Fibroblast of peridontal ligament (primary cell): ENCODE results near the gene ATG4C.
A peak's percentile ranks its signal among the peaks of the same experiment; 100 is the strongest.
"Not testable (repeated sequence)": the region's sequence is repeated elsewhere in the genome, so short reads cannot be mapped to it uniquely, and the experiment has no call there.

Experiments used
- DNase-seq: peaks from one replicate; pipeline ENCODE4 v3.0.0-alpha.2; 2010; ENCODE audit errors: extremely low read depth

Gene ATG4C

DNA sequence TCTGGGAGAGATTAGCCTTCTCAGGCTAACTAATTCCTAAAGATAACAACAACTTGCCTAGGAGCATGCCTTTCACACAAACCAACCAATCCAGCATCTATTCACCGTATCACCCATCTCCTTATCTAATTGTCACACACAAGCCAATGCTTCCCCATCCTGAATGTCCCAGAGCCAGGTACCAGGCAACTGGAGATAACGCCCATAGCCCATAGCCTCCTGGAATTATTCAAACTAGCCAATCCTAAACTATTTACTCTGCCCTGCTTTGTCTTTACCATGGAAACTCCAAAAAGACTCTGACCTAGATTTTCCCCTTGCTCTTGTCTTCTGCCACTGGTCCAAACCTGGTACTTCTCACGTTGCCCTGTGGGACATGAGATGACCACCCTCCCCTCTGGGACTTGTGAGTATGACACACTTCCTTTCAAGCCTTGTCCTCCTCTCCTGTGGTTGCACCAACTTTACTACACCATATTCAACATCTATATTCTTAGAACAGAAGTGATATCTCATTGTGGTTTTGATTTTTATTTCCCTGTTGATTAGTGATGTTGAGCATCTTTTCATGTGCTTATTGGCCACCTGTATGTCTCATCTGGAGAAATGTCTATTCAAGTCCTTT, 8.8 kb upstream of the ATG4C start:
- no peak for DNase-seq

DNA sequence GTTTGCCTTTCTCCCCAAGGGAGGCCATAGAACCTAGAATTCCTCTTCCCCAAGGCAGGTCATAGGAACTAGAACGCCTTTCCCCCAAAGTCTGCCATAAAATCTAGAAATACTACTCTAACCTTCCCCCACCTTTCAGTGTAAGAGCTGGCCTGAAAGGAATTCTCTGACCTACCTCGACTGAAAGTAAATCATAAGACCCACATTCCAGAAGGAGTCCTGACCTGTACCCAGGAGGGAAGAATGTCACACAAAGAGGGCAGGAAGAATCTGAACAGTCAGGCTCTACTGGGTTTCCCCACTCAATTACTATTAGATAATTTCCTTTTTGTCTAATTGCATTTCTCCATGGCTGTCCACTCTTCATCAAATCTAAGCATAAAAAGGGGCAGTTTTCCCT, 5.7 kb upstream of the ATG4C start:
- DNase-seq: no peak

DNA sequence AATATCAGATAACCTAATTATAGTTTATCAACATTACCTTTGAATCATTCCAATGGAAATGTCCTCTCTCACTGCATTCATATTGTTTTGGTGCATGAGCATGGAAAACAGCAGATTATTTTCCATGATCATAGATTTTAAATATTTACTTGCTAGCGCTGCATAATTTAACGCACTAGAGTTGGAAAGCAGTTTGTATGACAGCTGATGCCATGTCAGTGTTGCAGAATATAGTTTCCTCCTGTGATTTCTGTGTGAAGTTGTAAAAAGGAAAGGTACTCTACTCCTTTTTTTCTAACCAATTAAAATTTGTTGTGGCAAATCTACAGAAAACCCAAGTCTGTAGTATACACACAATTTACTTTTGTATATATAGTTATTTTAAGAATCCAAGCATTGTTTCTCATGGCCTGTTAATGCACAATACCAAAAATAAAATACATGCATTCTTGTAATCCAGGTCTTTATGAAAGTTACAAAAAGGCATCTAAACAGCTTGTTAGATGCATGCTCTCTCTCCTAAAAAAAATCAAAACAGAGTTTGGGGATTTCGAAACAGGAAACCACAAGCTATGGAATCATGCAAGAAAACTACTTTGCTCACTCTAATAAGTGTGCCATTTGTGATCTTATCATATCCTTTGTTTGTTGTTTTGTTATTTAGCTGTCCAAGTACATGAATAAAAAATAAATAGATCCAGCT, 1.9 kb upstream of the ATG4C start:
- peak; percentile 82 for DNase-seq

DNA sequence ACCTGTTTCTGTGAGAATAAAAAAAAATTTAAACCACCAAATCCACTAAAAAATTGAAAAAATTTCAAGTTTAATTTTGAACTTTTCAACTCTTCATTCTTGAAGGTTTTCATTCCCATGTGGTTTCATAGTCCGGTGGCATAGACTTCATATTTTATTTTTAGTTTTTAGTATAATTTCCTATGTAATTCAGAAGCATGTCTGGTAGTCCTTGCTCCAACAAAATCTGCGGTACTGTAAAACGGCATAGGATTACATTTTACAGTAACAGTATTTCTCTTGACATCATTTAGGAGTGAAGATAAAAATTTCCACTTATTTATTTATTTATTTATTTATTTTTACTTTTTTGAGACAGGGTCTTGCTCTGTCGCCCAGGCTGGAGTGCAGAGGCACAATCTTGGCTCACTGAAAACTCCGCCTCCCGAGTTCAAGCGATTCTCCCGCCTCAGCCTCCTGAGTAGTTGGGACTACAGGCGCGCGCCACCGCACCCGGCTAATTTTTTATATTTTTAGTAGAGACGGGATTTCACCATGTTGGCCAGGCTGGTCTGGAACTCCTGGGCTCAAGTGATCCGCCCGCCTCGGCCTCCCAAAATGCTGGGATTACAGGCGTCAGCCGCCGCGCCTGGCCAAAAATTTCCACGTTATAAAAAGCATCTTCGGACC, 1.3 kb upstream of the ATG4C start:
- DNase-seq: peak; percentile 62

DNA sequence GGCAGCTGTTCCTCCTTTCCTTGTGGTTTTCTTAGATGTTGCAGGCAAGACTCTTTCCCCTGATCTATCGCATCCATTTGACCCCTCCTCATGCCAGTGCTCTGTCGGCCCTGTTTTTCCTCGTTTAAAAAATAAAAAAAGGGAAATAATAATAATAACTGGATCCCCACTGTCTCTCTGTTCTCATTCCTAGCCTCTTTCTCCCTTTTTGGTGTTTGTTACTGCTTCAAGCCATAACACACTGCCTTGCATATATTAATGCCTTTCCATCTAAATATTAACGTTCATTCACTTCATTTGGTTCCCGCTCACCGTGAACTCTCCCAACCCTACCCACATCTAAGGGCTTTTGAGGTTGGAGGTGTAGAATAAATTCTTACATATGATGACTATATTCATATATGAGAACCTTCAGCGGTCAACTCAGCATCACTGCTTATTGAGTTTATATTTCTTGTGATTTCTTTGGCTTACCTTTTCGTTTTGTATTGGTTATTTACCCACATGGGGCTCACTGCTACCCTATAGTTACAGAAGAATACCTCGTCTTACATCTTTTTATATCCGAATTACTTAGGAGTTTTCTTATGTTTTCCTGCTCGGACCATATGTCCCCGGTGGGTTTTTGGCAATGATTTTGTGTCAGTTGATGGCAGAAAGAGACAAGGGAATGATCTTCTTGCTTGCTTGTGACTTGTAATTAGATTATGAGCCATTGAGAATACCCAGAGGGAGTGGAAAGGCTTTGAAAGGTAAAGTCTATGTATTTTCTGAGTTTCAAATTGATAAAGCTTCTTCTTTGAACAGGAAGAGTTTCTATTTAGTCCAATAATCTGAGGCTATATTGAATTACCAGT, 805 bp downstream of the ATG4C start:
- no peak for DNase-seq

DNA sequence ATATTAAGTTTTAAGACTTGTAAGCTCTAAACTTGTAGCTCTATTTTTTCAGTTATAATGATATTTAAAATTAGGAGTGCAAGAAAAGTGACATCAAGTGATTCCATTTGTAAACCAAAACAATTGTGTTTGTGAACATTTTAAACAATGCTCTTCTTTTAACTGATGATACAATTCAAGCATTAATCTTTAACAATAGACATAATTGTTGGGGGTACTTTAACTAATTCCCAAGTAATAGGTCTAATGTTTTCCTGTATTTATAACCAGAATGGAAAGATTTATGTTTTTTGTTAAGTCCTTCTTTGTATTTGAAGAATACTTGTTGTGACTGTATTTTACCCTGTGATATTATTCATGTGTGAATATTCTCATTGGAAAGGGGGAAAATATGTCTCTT, 6.8 kb downstream of the ATG4C start:
- DNase-seq: no peak

DNA sequence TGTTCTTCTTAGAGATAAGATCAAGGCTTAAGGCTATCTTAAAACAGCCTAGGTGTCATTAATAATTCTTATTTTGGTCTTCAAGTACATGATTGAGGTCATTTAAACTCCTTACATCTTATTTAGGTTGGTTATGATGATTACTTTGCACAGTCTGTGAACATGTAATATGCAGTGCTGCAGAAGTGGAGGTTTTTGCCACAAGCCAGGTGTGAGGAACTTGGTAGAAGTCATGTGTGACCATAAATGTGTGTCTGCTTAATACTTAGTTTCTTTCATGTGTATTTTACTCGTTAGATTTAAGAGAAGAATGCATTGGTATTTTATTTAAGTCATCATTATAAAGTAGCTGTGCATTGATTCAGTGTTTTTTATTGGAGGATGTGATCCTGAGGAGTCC, 10.1 kb downstream of the ATG4C start:
- no peak for DNase-seq

DNA sequence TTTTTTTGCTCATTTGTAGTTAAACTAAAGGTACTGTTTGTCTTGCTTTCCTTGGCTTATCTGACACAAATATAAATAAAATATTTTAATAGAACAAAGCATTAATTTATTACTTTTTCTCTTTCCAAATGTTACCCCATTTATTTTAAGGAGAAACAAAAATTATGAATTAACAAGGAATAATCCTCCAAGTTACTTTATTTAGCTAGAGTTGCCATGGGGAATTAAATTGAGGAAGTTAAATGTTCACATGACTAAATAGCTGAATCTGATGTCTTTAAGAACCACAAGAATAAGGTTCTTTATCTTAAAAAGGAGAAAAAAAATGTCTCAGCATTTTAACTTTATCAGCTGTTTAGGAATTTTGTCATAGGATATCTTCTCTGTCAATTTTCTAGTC, 12.3 kb downstream of the ATG4C start:
- no peak for DNase-seq

DNA sequence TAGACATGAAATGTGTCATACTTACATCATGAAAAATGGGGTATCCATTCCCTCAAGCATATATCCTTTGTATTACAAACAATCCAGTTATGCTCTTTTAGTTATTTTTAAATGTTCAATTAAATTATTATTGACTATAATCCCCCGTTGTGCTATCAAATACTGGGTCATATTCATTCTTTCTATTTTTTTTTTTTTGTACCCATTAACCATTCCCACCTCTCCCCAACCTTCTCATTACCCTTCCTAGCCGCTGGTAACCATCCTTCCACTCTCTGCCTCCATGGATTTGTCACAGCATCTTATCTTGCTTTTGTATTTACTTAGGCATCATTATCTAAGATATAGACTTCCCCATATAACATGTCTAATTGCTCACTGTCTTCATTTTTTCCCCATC, 15.8 kb downstream of the ATG4C start:
- no peak for DNase-seq

DNA sequence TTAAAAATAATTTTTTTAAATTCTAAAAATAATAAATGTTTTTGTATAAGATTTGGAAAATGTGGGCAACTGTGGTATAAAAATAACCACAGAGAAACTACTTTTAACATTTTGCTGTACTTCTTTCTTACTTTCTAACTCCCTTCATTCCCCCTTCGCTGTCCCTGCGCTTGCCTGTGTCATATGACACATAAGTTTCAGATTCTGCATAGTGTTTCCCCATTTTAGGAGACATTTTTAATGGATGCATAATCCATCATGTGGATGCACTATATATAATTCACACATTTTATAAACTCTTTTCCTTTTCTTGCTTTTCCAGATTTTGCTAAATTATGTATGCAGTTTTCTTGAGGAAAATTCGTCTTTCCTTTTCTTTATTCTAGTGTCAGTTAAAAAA, 16.3 kb downstream of the ATG4C start:
- no peak for DNase-seq

DNA sequence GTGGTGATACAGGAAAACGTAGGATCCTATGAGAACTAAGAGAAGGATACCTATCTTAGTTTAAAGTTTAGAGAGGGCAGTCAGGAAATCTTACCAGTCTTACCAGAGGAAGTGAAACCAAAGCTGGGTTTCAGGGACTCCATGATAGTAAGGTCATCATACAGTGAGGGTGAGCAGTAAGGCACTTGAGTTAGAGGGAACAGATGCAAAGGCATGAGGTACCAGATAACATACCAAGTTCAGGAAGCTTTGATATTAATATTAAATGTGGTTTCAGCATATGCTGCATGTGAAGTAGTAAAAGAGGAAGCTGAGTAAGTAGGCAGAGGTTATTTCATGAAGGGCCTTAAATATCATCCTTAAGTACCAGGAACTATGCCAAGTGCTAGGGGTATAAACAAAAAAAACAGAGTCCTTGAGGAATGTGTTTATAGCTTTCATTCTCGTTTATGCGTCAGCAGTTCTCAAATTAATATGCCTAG, 16.9 kb downstream of the ATG4C start:
- DNase-seq: peak; percentile 57

DNA sequence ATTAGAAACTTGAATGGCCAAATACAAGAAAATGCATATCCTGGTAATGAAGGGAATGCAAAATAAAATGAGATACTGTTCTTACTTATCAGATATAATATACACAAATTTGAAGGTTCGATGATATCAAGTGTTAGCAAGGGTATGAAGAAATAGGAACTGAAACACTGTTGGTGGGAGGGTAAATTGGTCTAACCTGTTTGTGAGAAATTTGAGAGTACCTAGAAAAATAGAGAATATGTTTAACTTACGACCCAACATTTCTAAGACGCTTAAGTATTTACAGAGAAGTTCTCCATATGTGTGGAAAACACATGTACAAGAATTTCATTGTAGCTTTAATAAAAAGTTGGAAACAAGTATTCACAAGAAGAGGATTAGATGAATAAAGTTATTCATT, 25.9 kb downstream of the ATG4C start:
- no peak for DNase-seq

DNA sequence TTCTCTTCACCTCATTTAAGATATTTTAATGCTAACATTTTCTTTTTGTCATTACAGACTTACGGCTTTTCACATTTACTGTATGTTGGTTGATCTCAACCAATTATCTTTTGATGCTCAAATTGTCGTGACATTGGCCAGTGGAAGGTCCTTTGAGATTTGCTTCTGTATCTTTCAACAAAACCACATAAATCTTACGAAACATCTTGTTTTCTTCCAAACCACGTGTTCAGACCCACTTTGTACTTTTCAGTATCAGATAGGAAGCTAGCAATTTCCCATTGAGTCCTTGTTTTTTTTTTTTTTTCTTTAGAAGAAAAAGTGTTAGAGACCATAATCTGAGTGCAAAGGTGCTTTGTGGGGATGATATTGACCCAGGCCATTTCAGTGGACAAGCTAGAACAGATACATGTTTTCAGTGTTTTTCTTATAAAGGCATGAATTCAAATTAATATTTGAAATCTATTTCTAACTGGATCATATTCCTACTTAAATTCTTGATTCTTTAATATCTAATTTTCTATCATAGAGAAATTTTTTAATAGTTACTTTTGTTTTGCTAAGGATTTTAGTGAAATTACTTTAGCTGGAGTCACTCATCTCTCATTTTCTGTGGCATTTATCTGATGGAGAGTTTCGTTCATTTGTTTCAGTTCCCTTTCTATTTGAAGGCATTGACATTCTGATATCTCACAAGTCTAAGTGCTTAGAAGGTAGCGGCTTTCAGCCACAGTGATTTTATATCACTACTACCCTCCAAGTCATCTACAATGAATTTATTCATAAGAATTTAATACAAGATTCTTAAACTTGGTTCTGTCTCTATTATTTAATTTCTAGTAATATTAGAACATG, 26.7 kb downstream of the ATG4C start:
- no peak for DNase-seq

DNA sequence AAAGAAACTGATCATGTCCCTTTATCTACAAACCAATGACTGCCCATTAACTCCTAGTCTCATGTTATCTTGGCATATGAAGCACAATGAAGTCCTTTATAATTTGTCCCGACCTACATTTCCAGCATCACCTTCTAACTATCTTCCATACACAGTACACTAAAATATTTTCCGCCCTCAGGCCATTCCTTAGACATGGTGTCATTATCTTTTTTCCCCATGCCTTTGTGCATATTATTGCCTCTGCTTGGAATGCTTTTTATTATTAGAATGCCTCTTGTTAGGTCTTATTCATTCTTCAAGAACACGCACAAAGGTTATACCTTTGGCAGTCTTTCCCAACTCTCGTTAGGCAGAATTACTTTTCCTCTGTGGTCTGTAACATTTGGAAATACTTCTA, 39.6 kb downstream of the ATG4C start:
- no peak for DNase-seq

DNA sequence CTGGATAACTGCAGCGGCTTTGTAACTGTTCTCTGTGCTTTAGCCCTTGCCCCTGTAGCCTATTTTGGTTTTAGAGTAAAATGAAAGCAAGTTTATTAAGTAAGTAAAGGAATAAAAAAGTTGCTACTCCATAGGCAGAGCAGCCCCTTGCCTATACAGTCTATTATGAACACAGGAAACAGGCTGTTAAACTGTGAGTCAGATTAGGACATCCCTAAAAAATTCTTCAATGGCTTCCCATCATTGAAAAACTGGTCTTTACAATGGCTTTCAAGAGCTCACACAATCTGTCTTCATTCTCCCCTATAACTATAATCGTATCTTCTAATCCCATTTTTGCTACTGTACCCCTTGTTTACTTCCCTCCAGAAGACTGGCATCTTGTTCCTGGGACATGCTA, 43.0 kb downstream of the ATG4C start:
- DNase-seq: no peak

DNA sequence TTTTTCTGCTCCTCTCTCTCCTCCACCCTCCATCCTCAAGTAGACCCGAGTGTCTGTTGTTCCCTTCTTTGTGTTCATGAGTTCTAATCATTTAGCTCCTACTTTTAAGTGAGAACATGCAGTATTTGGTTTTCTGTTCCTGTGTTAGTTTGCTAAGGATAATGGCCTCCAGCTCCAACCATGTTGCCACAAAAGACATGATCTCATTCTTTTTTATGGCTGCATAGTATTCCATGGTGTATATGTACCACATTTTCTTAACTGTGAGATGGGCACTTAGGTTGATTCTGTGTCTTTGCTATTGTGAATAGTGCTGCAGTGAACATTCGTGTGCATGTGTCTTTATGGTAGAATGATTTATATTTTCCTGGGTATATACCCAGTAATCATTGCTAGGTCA, 43.9 kb downstream of the ATG4C start:
- DNase-seq: not testable (repeated sequence)

DNA sequence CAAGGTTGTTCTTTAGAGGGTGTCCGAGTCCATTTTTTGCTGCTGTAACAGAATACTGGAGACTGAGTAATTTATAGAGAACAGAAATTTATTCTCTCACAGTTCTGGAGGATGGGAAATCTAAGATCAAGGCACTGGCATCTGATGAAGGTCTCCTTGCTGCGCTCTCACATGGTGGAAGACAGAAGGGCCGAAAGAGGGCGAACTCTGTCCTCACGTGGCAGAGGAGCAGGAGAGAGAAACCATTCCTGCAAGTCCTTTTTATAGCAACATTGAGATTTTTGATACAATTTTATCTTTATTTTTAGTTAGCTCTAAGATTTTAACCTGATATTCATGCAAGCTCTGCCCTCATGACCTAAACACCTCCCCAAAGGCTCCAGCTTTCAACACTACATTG, 48.3 kb downstream of the ATG4C start:
- no peak for DNase-seq

DNA sequence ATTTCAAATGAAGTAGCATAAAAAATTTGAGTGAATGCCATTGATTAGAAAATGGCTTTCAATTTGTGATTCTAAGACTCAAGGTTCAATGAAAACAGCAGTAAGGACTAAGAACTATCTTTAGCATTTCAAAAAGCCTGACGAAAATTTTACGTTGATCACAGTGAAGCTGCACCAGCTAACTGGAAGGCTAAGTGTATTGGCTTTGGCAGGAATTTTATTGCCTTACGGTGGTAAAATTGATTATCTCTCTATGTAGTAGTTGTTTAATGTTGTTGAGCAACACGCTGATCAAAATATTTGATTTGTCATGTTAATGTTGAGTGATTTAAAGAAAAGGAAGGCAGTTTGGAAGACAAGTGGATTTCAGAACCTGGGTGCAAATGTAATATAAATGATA, 49.6 kb downstream of the ATG4C start:
- DNase-seq: no peak

DNA sequence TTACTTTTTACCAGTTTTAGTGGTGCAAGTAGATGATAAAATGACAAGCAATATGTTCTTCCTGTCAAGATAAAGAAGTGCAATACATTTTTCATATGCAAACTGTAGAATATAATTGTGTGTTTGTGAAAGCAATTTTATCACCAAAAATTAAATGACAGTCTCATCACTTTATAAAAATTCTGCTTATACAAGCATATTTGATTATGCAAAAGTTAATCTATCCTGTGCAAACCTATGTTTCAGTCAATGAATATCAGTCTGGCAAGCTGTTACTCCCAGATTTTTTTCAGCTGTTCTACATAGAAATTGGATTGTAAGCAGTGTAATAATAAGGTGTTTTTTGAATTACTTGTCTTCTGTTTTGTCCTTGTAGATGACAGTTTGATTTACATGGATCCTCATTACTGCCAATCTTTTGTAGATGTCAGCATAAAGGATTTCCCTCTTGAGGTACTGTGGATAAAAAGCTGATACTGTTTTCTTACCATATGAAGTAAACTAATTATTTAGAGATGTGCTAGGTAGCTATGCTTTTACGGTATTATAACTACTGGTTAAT, 50.5 kb downstream of the ATG4C start:
- DNase-seq: no peak

DNA sequence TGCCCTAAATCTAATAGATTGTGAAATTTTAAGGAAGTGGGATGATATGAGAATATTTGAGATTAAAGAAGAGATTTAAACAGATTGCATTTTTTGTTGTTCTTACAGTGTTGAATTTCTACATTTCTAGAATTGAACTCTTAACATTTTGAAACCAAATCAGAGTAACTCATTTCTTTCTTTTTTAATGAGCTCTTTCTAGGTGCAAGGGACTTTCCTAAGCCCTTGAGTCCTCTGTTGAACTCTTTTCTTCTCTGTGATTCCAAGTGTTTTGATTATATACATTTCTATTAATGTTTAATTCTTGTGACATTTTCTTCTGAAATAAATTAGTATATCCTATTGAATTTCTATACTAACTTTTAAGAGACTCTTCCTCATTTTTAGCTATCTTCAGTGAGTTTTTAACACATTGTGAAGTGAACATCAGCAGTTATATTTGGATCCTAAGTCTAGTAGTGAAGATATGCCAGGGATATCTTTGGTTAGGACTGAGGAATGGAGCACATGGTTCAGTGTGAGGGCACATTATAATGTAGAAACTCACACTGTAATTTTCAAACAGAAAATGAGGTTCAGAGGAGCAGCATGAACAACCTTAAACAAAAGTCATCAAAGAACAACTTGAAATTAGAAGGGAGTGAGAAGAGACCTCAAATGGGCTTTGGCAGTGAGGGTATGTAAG, 53.1 kb downstream of the ATG4C start:
- no peak for DNase-seq
